Ovary (tissue), 9 donors: ENCODE data around the gene TIMM22. TPM values are rescaled to one million over a fixed set of nuclear protein-coding genes. Genes with fewer than 3 reads are reported as not detected.
A peak's percentile ranks its signal among the peaks of the same experiment; 100 is the strongest.

ENCODE experiments used
- DNase-seq, 5 donors: peaks; one replicate each; pipeline ENCODE4 v3.0.0-alpha.2; 2019 to 2020
- H3K27ac ChIP-seq, 2 donors: fragments of 200-600 bp; one replicate each; pipeline versions ENCODE4 v1.5.1 to v1.8.0; 2019 to 2022
- H3K27me3 ChIP-seq: fragments of 200-600 bp; one replicate; pipeline ENCODE4 v1.8.0; 2022
- H3K36me3 ChIP-seq: fragments of 200-600 bp; sonication (generic); one replicate; pipeline ENCODE4 v1.5.1; 2019
- H3K4me1 ChIP-seq: one replicate; pipeline ENCODE4 v1.8.1; 2013; ENCODE audit warnings: mild to moderate bottlenecking, moderate library complexity; ENCODE audit not compliant: insufficient read depth
- H3K4me3 ChIP-seq: fragments of 200-600 bp; sonication (generic); one replicate; pipeline ENCODE4 v1.5.1; 2017
- H3K9me3 ChIP-seq, 2 donors: fragments of 200-600 bp in 1 of 2; sonication (generic) in 1 of 2; one replicate each; pipeline versions ENCODE4 v1.5.1 to v1.8.1; 2013 to 2019; ENCODE audit warnings: mild to moderate bottlenecking in 1 of 2, moderate library complexity in 1 of 2
- CTCF ChIP-seq, 3 donors: fragments of 450-650 bp in 2 of 3; fragments of 200-600 bp in 1 of 3; IDR thresholded peaks; one replicate each; pipeline versions ENCODE4 v1.5.1 to v1.8.0; 2016 to 2022; ENCODE audit warnings: antibody characterized with exemption in 3 of 3, mild to moderate bottlenecking in 1 of 3
- EP300 ChIP-seq: sonication (generic); formaldehyde crosslinking; IDR thresholded peaks from one replicate; pipeline ENCODE4 v1.6.1; 2017; ENCODE audit warnings: antibody characterized with exemption
- POLR2A ChIP-seq: fragments of 450-650 bp; IDR thresholded peaks from one replicate; pipeline ENCODE4 v1.6.1; 2017; ENCODE audit warnings: antibody characterized with exemption, mild to moderate bottlenecking, moderate library complexity
- WGBS, 3 donors: extraction: QIAGEN DNeasy Blood & Tissue Kit in 1 of 3; methylation state at CpG; one replicate each; pipeline versions ENCODE4 v1.1.5 to v1.1.7; 2013 to 2017; 5-methylcytosine and 5-hydroxymethylcytosine counted together
- intact Hi-C, 4 donors: fragments of 100-400 bp; cut with DNase I; formaldehyde crosslinking; loops; one replicate each; pipeline versions ENCODE4 v1.11.0 to v1.15.1; 2022 to 2023
- polyA plus RNA-seq, 2 donors: library from polyadenylated mRNA; stranded (reverse); fragments of 200-250 nt in 1 of 2; fragments of 350-450 nt in 1 of 2; fragmentation: Illumina TruSeq in 1 of 2; extraction: RNeasy Lipid Tissue Mini Kit (QIAGEN cat#74804) in 1 of 2; gene quantifications; one replicate each; pipeline ENCODE4 v1.2.3, GENCODE V29; 2013 to 2014
- total RNA-seq, 7 donors: library from RNA; depleted of rRNA in 2 of 7; stranded (reverse); fragments of >200 nt in 2 of 7; fragmentation: NEBNext Ultra II Directional in 3 of 7; extraction: Animal tissue kit (Norgen Biotek cat#: 25700) in 3 of 7; gene quantifications; one replicate each; pipeline versions ENCODE4 v1.1.0 to v1.2.4, GENCODE V29; 2016 to 2023
- donor health status: DM: no; HTN: no; CAD: no; lungs with moderate emphysema.
- donor health status: DM: no; HTN: no; CAD: no.
- donor health status: Bipolar disorder and iron deficiency.
- donor health status: DM: yes; HTN: yes; CAD: no.
- donor health status: DM: no; HTN: no; CAD: no.
- donor health status: DM: yes; HTN: yes; CAD: no.

TIMM22 gene
- total and polyA plus RNA-seq, 9 donors: 7.9 to 15.1 (median 11.3) TPM

- Histone ChIP-seq H3K4me1 (peaks cover 16% of the 10 kb centered on the region), H3K27ac (no peak overlapping the region), H3K36me3 (no peaks in the 10 kb centered on the region), H3K27me3 (no peaks in the 10 kb centered on the region), H3K4me3 (no peak overlapping the region), H3K9me3 (no peaks in the 10 kb centered on the region)
- peak in 1 of 5 donors; percentile 7 for DNase-seq
- WGBS, 3 donors: 65 to 75% (median 68%) methylated on average over 19 of the region's 19 CpGs
- intact Hi-C loops: loop anchor here in 1 of 4 donors (5.0 kb wide), 1 partner anchor 38 kb away; no protein-coding TSS in a partner anchor
- TF ChIP-seq CTCF (IDR thresholded peaks at IDR 0.05): no peak
- no peak for TF ChIP-seq EP300
These were observed 12.5 kb downstream of the TIMM22 start for GRCh38 chr17:1009229-1010085.

- intact Hi-C loops: no loop called here
- Histone ChIP-seq H3K4me1 (peaks cover 11% of the 10 kb centered on the region), H3K9me3 (no peaks in the 10 kb centered on the region), H3K27me3 (no peaks in the 10 kb centered on the region), H3K4me3 (no peak overlapping the region), H3K36me3 (no peaks in the 10 kb centered on the region), H3K27ac (no peak overlapping the region)
- DNase-seq: peak in 1 of 5 donors; percentile 17
- WGBS, 3 donors: 84 to 85% (median 85%) methylated on average over 10 of the region's 10 CpGs
- TF ChIP-seq CTCF (IDR thresholded peaks at IDR 0.05) (no peak), EP300 (no peak), POLR2A (no peak)
These were observed 13.1 kb downstream of the TIMM22 start for GRCh38 chr17:1010086-1010450.

- peaks cover 8% of the 10 kb centered on the region for H3K4me1 ChIP-seq
- H3K4me3 ChIP-seq: no peak overlapping the region
- no peak for TF ChIP-seq CTCF (IDR thresholded peaks at IDR 0.05)
- no peak for TF ChIP-seq POLR2A
- TF ChIP-seq EP300: no peak
- intact Hi-C loops: no loop called here
- peak in 1 of 5 donors; percentile 23 for DNase-seq
- no peaks in the 10 kb centered on the region for H3K36me3 ChIP-seq
- no peaks in the 10 kb centered on the region for H3K27me3 ChIP-seq
- no peak overlapping the region for H3K27ac ChIP-seq
- no peaks in the 10 kb centered on the region for H3K9me3 ChIP-seq
- WGBS, 3 donors: 82 to 86% (median 82%) methylated on average over 13 to 14 of the region's 14 CpGs
These were observed 13.7 kb downstream of the TIMM22 start for GRCh38 chr17:1010586-1010985.

GRCh38 chr17:1011138-1011537 lies 14.2 kb downstream of the TIMM22 start:
- no peaks in the 10 kb centered on the region for H3K36me3 ChIP-seq
- WGBS, 3 donors: 86 to 92% (median 91%) methylated on average over 10 of the region's 10 CpGs
- no peak for DNase-seq
- peaks cover 5% of the 10 kb centered on the region for H3K4me1 ChIP-seq
- no peaks in the 10 kb centered on the region for H3K27me3 ChIP-seq
- intact Hi-C loops: no loop called here
- no peaks in the 10 kb centered on the region for H3K9me3 ChIP-seq
- H3K27ac ChIP-seq: no peak overlapping the region
- TF ChIP-seq CTCF (IDR thresholded peaks at IDR 0.05) (no peak), POLR2A (no peak), EP300 (no peak)
- H3K4me3 ChIP-seq: no peak overlapping the region
